H1 (cell line): ENCODE measurements around the gene NOVA1.

ENCODE experiments used
- CHD2 ChIP-seq: IDR thresholded peaks from 2 replicates; pipeline ENCODE4 v1.6.1; 2012; ENCODE audit warnings: low read length, improper control_type of control experiment
- GABPA ChIP-seq: IDR thresholded peaks from 2 replicates; pipeline ENCODE4 v1.6.1; 2011; ENCODE audit warnings: mild to moderate bottlenecking, low read length, moderate library complexity, borderline replicate concordance; ENCODE audit not compliant: insufficient read depth
- KDM1A ChIP-seq: fragments of 200-600, 300-600 bp; sonication (generic); IDR thresholded peaks from 2 replicates; pipeline ENCODE4 v1.7.1; 2016; ENCODE audit warnings: mild to moderate bottlenecking, low read length, borderline replicate concordance
- MAFK ChIP-seq: IDR thresholded peaks from 2 replicates; pipeline ENCODE4 v1.6.1; 2012; ENCODE audit warnings: low read depth, mild to moderate bottlenecking, improper control_type of control experiment, low read length
- POLR2A ChIP-seq, 2 experiments: IDR thresholded peaks; 1 replicate in 1 of 2; 2 replicates in 1 of 2; pipeline ENCODE4 v1.6.1; 2011; ENCODE audit warnings: low read depth in 2 of 2, low read length in 2 of 2, mild to moderate bottlenecking in 2 of 2; ENCODE audit errors: control extremely low read depth in 1 of 2
- SP1 ChIP-seq: IDR thresholded peaks from 2 replicates; pipeline ENCODE4 v1.6.1; 2011; ENCODE audit warnings: low read depth, low read length
- TF ChIP-seq, protein P1 (sequence below), 3 experiments: IDR thresholded peaks; 1 replicate in 2 of 3; 2 replicates in 1 of 3; pipeline versions ENCODE4 v1.5.1 to v1.6.1; 2011; ENCODE audit warnings: low read length in 3 of 3, mild to moderate bottlenecking in 3 of 3, inconsistent platforms in 2 of 3, low read depth in 1 of 3, moderate library complexity in 1 of 3; ENCODE audit not compliant: insufficient read depth in 1 of 3; ENCODE audit errors: control extremely low read depth in 1 of 3

DNA sequence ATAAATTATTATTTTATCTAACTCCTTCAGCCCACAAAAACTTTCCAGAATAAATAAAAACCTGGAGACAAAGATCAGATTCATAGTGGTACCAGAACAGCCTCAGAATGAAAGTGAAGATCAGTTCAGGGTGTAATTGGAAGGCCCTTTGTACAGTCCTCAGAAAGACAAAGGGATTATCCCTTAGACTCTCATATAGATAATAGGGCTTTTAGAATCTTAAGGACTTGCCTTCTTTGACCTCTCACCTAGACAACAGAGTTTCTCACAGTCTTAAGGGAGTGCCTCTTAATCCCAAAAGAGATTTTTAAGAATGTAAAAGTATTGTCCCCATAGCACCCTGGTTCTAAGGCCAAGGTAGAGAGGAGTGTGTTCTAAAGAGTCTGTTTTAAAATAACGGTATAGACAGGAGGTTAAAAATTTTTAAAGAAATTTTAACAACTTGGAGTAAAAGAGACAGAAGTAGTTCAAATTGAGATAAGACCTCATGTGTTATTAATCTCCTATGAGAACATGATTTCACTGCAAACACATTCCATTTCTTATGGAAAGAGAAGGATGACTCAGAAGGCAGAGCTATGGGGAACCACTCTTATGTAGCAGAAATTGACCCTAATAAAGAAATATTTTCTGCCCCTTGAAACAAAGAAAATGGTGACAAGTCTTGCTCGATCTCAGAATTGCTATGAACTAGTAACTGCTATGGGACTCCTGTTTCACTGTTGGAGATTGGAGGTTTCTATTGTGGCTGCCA, 24.2 kb upstream of the NOVA1 start:
- no peak for TF ChIP-seq POLR2A (IDR thresholded peaks at IDR 0.05; ENCODE audit: control extremely low read depth in 1 of 2, low read depth in 2 of 2, low read length in 2 of 2)
- no peak for TF ChIP-seq GABPA
- TF ChIP-seq CHD2, result no peak
- TF ChIP-seq, protein P1, sequence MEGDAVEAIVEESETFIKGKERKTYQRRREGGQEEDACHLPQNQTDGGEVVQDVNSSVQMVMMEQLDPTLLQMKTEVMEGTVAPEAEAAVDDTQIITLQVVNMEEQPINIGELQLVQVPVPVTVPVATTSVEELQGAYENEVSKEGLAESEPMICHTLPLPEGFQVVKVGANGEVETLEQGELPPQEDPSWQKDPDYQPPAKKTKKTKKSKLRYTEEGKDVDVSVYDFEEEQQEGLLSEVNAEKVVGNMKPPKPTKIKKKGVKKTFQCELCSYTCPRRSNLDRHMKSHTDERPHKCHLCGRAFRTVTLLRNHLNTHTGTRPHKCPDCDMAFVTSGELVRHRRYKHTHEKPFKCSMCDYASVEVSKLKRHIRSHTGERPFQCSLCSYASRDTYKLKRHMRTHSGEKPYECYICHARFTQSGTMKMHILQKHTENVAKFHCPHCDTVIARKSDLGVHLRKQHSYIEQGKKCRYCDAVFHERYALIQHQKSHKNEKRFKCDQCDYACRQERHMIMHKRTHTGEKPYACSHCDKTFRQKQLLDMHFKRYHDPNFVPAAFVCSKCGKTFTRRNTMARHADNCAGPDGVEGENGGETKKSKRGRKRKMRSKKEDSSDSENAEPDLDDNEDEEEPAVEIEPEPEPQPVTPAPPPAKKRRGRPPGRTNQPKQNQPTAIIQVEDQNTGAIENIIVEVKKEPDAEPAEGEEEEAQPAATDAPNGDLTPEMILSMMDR (IDR thresholded peaks at IDR 0.05; ENCODE audit: control extremely low read depth in 1 of 3, insufficient read depth in 1 of 3, low read depth in 1 of 3, low read length in 3 of 3), result no peak
- TF ChIP-seq SP1, result no peak
- no peak for TF ChIP-seq MAFK
- TF ChIP-seq KDM1A, result no peak
